H1 (cell line): Measurements from ENCODE around the gene KCNIP3. TPM values are rescaled to one million over a fixed set of nuclear protein-coding genes. Genes with fewer than 3 reads are reported as not detected.

Experiments used
- CTCF ChIA-PET: fragments of 300-600 bp; sonication (Branson Sonifier 250); formaldehyde crosslinking; loops from one replicate; lab custom pipeline; 2021; ENCODE audit not compliant: partially characterized antibody; lab: Charles Lee
- POLR2A ChIA-PET: fragments of 300-600 bp; sonication (Branson Sonifier 250); formaldehyde crosslinking; loops from one replicate; lab custom pipeline; 2021; ENCODE audit warnings: inconsistent platforms; ENCODE audit not compliant: partially characterized antibody; lab: Charles Lee
- DNase-seq, 2 experiments: peaks; one replicate each; pipeline versions ENCODE4 v3.0.0 to v3.0.0-alpha.2; 2010 to 2022; ENCODE audit warnings: low spot score in 2 of 2, low read depth in 1 of 2, mixed read lengths in 1 of 2
- FAIRE-seq: peaks from 2 replicates; lab custom pipeline; 2011; peaks lifted over from hg19 to GRCh38; lab: Jason Lieb, UNC
- H2AFZ ChIP-seq: 2 replicates; pipeline ENCODE4 v1.8.1; 2012; ENCODE audit warnings: low read length, inconsistent platforms
- H2AK5ac ChIP-seq: 2 replicates; pipeline ENCODE4 v1.6.1; 2013; ENCODE audit warnings: low read depth, low read length
- H2BK120ac ChIP-seq: replicated peaks from 2 replicates; pipeline ENCODE3; 2013; ENCODE audit warnings: low read depth, low read length, inconsistent platforms
- H2BK12ac ChIP-seq: 2 replicates; pipeline ENCODE4 v1.6.1; 2013; ENCODE audit warnings: low read depth, low read length
- H2BK15ac ChIP-seq: 2 replicates; pipeline ENCODE4 v1.6.1; 2013; ENCODE audit warnings: low read length
- H2BK20ac ChIP-seq: 2 replicates; pipeline ENCODE4 v1.6.1; 2013; ENCODE audit warnings: low read length
- H2BK5ac ChIP-seq: 2 replicates; pipeline ENCODE4 v1.6.1; 2013; ENCODE audit warnings: low read depth, low read length
- H3K14ac ChIP-seq: 2 replicates; pipeline ENCODE4 v1.6.1; 2013; ENCODE audit warnings: inconsistent platforms; ENCODE audit not compliant: insufficient read length
- H3K18ac ChIP-seq: 2 replicates; pipeline ENCODE4 v1.6.1; 2013; ENCODE audit warnings: low read length; ENCODE audit errors: extremely low read depth
- H3K23ac ChIP-seq: 2 replicates; pipeline ENCODE4 v1.6.1; 2013; ENCODE audit warnings: inconsistent platforms; ENCODE audit not compliant: insufficient read length
- H3K23me2 ChIP-seq: 2 replicates; pipeline ENCODE4 v1.6.1; 2013; ENCODE audit warnings: low read depth, low read length
- H3K27ac ChIP-seq: 2 replicates; pipeline ENCODE4 v1.6.1; 2011; ENCODE audit warnings: low read depth, low read length, inconsistent platforms
- H3K27me3 ChIP-seq, 4 experiments: replicated peaks in 1 of 4; 1 replicate in 1 of 4; 2 replicates in 3 of 4; pipeline versions ENCODE4 v1.6.1 to v1.8.1; 2011 to 2013; ENCODE audit warnings: low read length in 3 of 4, mild to moderate bottlenecking in 3 of 4, inconsistent platforms in 2 of 4, mixed read lengths in 2 of 4, moderate library complexity in 1 of 4; ENCODE audit not compliant: control insufficient read depth in 3 of 4, insufficient read depth in 3 of 4; ENCODE audit errors: extremely low read depth in 1 of 4
- H3K36me3 ChIP-seq, 4 experiments: 2 replicates each; pipeline versions ENCODE4 v1.6.1 to v1.8.1; 2011 to 2013; ENCODE audit warnings: mild to moderate bottlenecking in 4 of 4, low read length in 3 of 4, moderate library complexity in 2 of 4, control low read depth in 1 of 4, inconsistent platforms in 1 of 4; ENCODE audit not compliant: insufficient read depth in 4 of 4, control insufficient read depth in 2 of 4
- H3K4ac ChIP-seq: replicated peaks from 2 replicates; pipeline ENCODE3; 2013; ENCODE audit warnings: low read length, low read depth, mixed read lengths, inconsistent platforms; ENCODE audit not compliant: insufficient read length
- H3K4me1 ChIP-seq, 4 experiments: replicated peaks in 1 of 4; 1 replicate in 1 of 4; 2 replicates in 3 of 4; pipeline versions ENCODE4 v1.6.1 to v1.8.1; 2011 to 2013; ENCODE audit warnings: low read length in 3 of 4, inconsistent platforms in 2 of 4, mixed read lengths in 1 of 4; ENCODE audit not compliant: insufficient read depth in 4 of 4, control insufficient read depth in 3 of 4
- H3K4me2 ChIP-seq, 2 experiments: 2 replicates each; pipeline versions ENCODE4 v1.6.1 to v1.8.1; 2011 to 2013; ENCODE audit warnings: low read depth in 2 of 2, low read length in 2 of 2, control low read depth in 1 of 2, inconsistent platforms in 1 of 2, mild to moderate bottlenecking in 1 of 2; ENCODE audit not compliant: insufficient read depth in 1 of 2
- H3K4me3 ChIP-seq, 4 experiments: fragments of 200-600, 300-600 bp in 1 of 4; sonication (generic), shearing (Covaris generic), sonication (Bioruptor Twin) in 1 of 4; 2 replicates each; pipeline versions ENCODE4 v1.5.1 to v1.8.1; 2011 to 2016; ENCODE audit warnings: low read length in 4 of 4, low read depth in 3 of 4, control low read depth in 2 of 4, inconsistent platforms in 2 of 4, mild to moderate bottlenecking in 2 of 4, mixed read lengths in 1 of 4, moderate library complexity in 1 of 4; ENCODE audit not compliant: insufficient read depth in 2 of 4; ENCODE audit errors: extremely low read depth in 1 of 4
- H3K56ac ChIP-seq: replicated peaks from 2 replicates; pipeline ENCODE3; 2013; ENCODE audit warnings: low read depth, mild to moderate bottlenecking, mixed read lengths, low read length, inconsistent platforms; ENCODE audit not compliant: insufficient read length
- H3K79me1 ChIP-seq: 2 replicates; pipeline ENCODE4 v1.6.1; 2013; ENCODE audit warnings: low read depth, low read length, control low read depth
- H3K79me2 ChIP-seq, 2 experiments: 2 replicates each; pipeline versions ENCODE4 v1.6.1 to v1.8.1; 2012 to 2013; ENCODE audit warnings: low read length in 2 of 2, mild to moderate bottlenecking in 2 of 2, inconsistent platforms in 1 of 2; ENCODE audit not compliant: insufficient read depth in 2 of 2, control insufficient read depth in 1 of 2
- H3K9ac ChIP-seq, 4 experiments: replicated peaks in 1 of 4; 1 replicate in 1 of 4; 2 replicates in 3 of 4; pipeline versions ENCODE4 v1.6.1 to v1.8.1; 2011 to 2013; ENCODE audit warnings: low read depth in 3 of 4, low read length in 3 of 4, control low read depth in 2 of 4, mild to moderate bottlenecking in 2 of 4, moderate library complexity in 2 of 4, inconsistent platforms in 1 of 4; ENCODE audit errors: extremely low read depth in 1 of 4
- H3K9me3 ChIP-seq, 2 experiments: 2 replicates each; pipeline versions ENCODE4 v1.6.1 to v1.8.1; 2012 to 2013; ENCODE audit warnings: mild to moderate bottlenecking in 2 of 2, moderate library complexity in 2 of 2, control low read depth in 1 of 2, inconsistent platforms in 1 of 2, low read depth in 1 of 2, low read length in 1 of 2, mixed read lengths in 1 of 2; ENCODE audit not compliant: insufficient read depth in 2 of 2
- H4K20me1 ChIP-seq, 2 experiments: replicated peaks in 1 of 2; 2 replicates each; pipeline versions ENCODE3 to v1.8.1; 2011 to 2013; ENCODE audit warnings: inconsistent platforms in 2 of 2, low read length in 2 of 2, mild to moderate bottlenecking in 1 of 2; ENCODE audit not compliant: insufficient read depth in 2 of 2, control insufficient read depth in 1 of 2
- H4K5ac ChIP-seq: 2 replicates; pipeline ENCODE4 v1.6.1; 2013; ENCODE audit warnings: low read length, low read depth, mixed read lengths, inconsistent platforms; ENCODE audit not compliant: insufficient read length
- H4K8ac ChIP-seq: 2 replicates; pipeline ENCODE4 v1.8.0; 2013; ENCODE audit warnings: mild to moderate bottlenecking, moderate library complexity, low read length, inconsistent platforms; ENCODE audit not compliant: insufficient read depth; ENCODE audit errors: extremely low read depth
- H4K91ac ChIP-seq: replicated peaks from 2 replicates; pipeline ENCODE3; 2013; ENCODE audit warnings: low read length, mixed read lengths, inconsistent platforms; ENCODE audit not compliant: insufficient read length
- ASH2L ChIP-seq: fragments of 200-600, 300-600 bp; sonication (generic); IDR thresholded peaks from one replicate; pipeline ENCODE4 v1.7.1; 2017; ENCODE audit warnings: low read length
- CHD2 ChIP-seq: IDR thresholded peaks from 2 replicates; pipeline ENCODE4 v1.6.1; 2012; ENCODE audit warnings: low read length, improper control_type of control experiment
- E2F6 ChIP-seq: IDR thresholded peaks from 2 replicates; pipeline ENCODE4 v1.6.1; 2012; ENCODE audit warnings: inconsistent platforms
- EGR1 ChIP-seq: IDR thresholded peaks from 2 replicates; pipeline ENCODE4 v1.6.1; 2011; ENCODE audit warnings: low read depth, low read length, borderline replicate concordance
- HDAC6 ChIP-seq: IDR thresholded peaks from one replicate; pipeline ENCODE4 v1.7.1; 2012; ENCODE audit warnings: low read depth, mild to moderate bottlenecking, inconsistent platforms, low read length, moderate library complexity
- JUND ChIP-seq: IDR thresholded peaks from 2 replicates; pipeline ENCODE4 v1.6.1; 2011; ENCODE audit warnings: mild to moderate bottlenecking, improper control_type of control experiment, low read length
- KDM5A ChIP-seq: fragments of 200-600 bp; IDR thresholded peaks from 2 replicates; pipeline ENCODE4 v1.7.1; 2012; ENCODE audit warnings: mild to moderate bottlenecking, low read length, inconsistent platforms, mixed read lengths
- POU5F1 ChIP-seq: IDR thresholded peaks from 2 replicates; pipeline ENCODE4 v1.6.1; 2011; ENCODE audit warnings: low read depth, mild to moderate bottlenecking, low read length, moderate library complexity
- SIRT6 ChIP-seq: IDR thresholded peaks from one replicate; pipeline ENCODE4 v1.7.1; 2012; ENCODE audit warnings: low read length, inconsistent platforms
- SP4 ChIP-seq: IDR thresholded peaks from 2 replicates; pipeline ENCODE4 v1.6.1; 2012; ENCODE audit warnings: low read length, inconsistent platforms
- SUZ12 ChIP-seq: fragments of 200-600 bp; sonication (generic); IDR thresholded peaks from 2 replicates; pipeline ENCODE4 v1.6.1; 2012; ENCODE audit warnings: mild to moderate bottlenecking, inconsistent platforms, low read length, moderate library complexity, mixed read lengths
- TAF7 ChIP-seq: optimal IDR thresholded peaks from 2 replicates; pipeline ENCODE3; 2011; ENCODE audit warnings: low read depth, mild to moderate bottlenecking, inconsistent platforms, low read length, moderate library complexity, borderline replicate concordance
- TCF12 ChIP-seq: IDR thresholded peaks from 2 replicates; pipeline ENCODE4 v1.6.1; 2011; ENCODE audit warnings: low read depth, mild to moderate bottlenecking, low read length
- YY1 ChIP-seq: IDR thresholded peaks from 2 replicates; pipeline ENCODE4 v1.6.1; 2011; ENCODE audit warnings: low read depth, mild to moderate bottlenecking, low read length
- WGBS, 2 experiments: shearing (Covaris generic) in 1 of 2; methylation state at CpG; one replicate each; pipeline versions ENCODE4 v1.1.6 to v1.1.7; 2013 to 2015; ENCODE audit warnings: low lambda C conversion rate in 2 of 2, mixed read lengths in 2 of 2, inconsistent platforms in 1 of 2, low coverage in 1 of 2, missing lambda C conversion rate in 1 of 2; ENCODE audit not compliant: insufficient replicate concordance in 2 of 2, insufficient coverage in 1 of 2, insufficient read length in 1 of 2; ENCODE audit errors: extremely low coverage in 1 of 2, missing lambda C conversion rate in 1 of 2; 5-methylcytosine and 5-hydroxymethylcytosine counted together
- polyA plus RNA-seq, 7 experiments: library from polyadenylated mRNA; depleted of rRNA in 3 of 7; stranded (reverse) in 5 of 7; unstranded in 2 of 7; fragments of >200 nt in 5 of 7; fragments of 200-250 nt in 2 of 7; gene quantifications; 1 replicate in 5 of 7; 2 replicates in 1 of 7; 4 replicates in 1 of 7; pipeline versions ENCODE4 v1.2.1 to v1.2.3, GENCODE V29; 2011 to 2013; ENCODE audit warnings: missing spikeins in 2 of 7, mixed read lengths in 2 of 7
- total RNA-seq: library from RNA; stranded (reverse); fragmentation: NEBNext Ultra II Directional; extraction: Animal tissue kit (Norgen Biotek cat#: 25700); gene quantifications from 2 replicates; pipeline ENCODE4 v1.2.1, GENCODE V29; 2021

The KCNIP3 gene
- total and polyA plus RNA-seq, 2 of the 8 experiments (the other 6 are each of a cell fraction or from before 2014, with no cell fraction given): 0.33 to 1.9 TPM

DNA sequence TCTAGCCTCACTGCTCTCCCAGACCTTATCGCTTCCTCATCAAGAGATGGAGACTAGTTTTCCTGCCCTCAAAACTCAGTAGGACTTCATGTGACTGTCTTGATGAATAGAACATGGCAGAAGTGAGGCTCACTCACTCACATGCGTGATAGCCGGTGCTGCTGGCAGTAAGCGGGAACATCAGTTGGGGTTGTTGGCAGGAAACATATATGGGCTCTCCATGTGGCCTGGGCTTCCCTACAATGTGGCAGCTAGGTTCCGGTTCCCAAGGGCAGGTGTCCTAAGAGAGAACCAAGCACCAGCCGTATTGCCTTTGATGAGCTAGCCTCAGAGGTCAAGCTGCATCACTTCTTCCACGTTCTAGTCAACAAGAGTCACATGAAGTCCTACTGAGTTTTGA is 90.2 kb downstream of the KCNIP3 start:
- peaks cover 0 to 2% (median 0%) of the 10 kb centered on the region in 4 experiments; a peak in 1 of 7 replicates for H3K27me3 ChIP-seq
- no peaks in the 10 kb centered on the region for H4K20me1 ChIP-seq
- H3K4me2 ChIP-seq: no peak overlapping the region
- no peak overlapping the region for H3K4ac ChIP-seq
- no peak overlapping the region for H4K8ac ChIP-seq
- no peak overlapping the region for H4K5ac ChIP-seq
- H2BK120ac ChIP-seq: no peak overlapping the region
- no peak overlapping the region for H2BK20ac ChIP-seq
- H3K23me2 ChIP-seq: no peaks in the 10 kb centered on the region
- FAIRE-seq: no peak
- no peak overlapping the region for H2AK5ac ChIP-seq
- no peaks in the 10 kb centered on the region for H3K79me2 ChIP-seq
- no peak overlapping the region for H2BK12ac ChIP-seq
- no peak overlapping the region for H3K14ac ChIP-seq
- no peak for DNase-seq
- no peak overlapping the region for H2BK15ac ChIP-seq
- no peak overlapping the region for H2AFZ ChIP-seq
- ChIA-PET CTCF (interaction anchor here (0.6 to 1.4 kb wide), 2 partner anchors 11 to 590 kb away, joined by 3 to 4 read pairs; no protein-coding TSS in a partner anchor), POLR2A (no interaction called here)
- 88% methylated on average over 5 of the region's 7 CpGs; no CpG with 5 or more reads in 1 of the 2 experiments for WGBS, 2 experiments
- no peak overlapping the region for H3K56ac ChIP-seq
- no peak overlapping the region for H3K27ac ChIP-seq
- H3K9ac ChIP-seq: no peak overlapping the region
- H3K23ac ChIP-seq: no peak overlapping the region
- no peaks in the 10 kb centered on the region for H3K36me3 ChIP-seq
- no peaks in the 10 kb centered on the region for H3K79me1 ChIP-seq
- H3K9me3 ChIP-seq: peaks cover 48 to 87% of the 10 kb centered on the region in 2 experiments
- H3K4me1 ChIP-seq: no peaks in the 10 kb centered on the region; a peak in 1 of 7 replicates
- no peak overlapping the region for H4K91ac ChIP-seq
- H3K18ac ChIP-seq: no peak overlapping the region
- no peak overlapping the region for H2BK5ac ChIP-seq
- H3K4me3 ChIP-seq: no peak overlapping the region
- TF ChIP-seq E2F6 (no peak), EGR1 (no peak), CHD2 (no peak), JUND (no peak), KDM5A (no peak), ASH2L (no peak), SP4 (no peak), TCF12 (no peak), YY1 (no peak), SIRT6 (no peak), TAF7 (no peak), SUZ12 (no peak), HDAC6 (no peak), POU5F1 (no peak)
